NCI-H82 treated with DMSO at 0.1 percent for 48 hours (cell line): ENCODE measurements around the gene RNF6.

Experiments used
- DNase-seq: peaks from one replicate; lab custom pipeline; 2025; ENCODE audit not compliant: unreplicated experiment; lab: John Stamatoyannopoulos, UW

Gene RNF6

GRCh38 chr13:26227166-26227971 lies 5.3 kb upstream of the RNF6 start:
- DNase-seq: no peak

GRCh38 chr13:26225896-26226617 lies 3.9 kb upstream of the RNF6 start:
- DNase-seq: no peak

- peak; percentile 65 for DNase-seq
Measured at GRCh38 chr13:26222520-26223046, 469 bp upstream of the RNF6 start.

- DNase-seq: no peak
Measured at GRCh38 chr13:26221399-26221720, 754 bp downstream of the RNF6 start.

- no peak for DNase-seq
Measured at GRCh38 chr13:26220575-26220974, 1.5 kb downstream of the RNF6 start.

- no peak for DNase-seq
Measured at GRCh38 chr13:26219726-26220125, 2.4 kb downstream of the RNF6 start.

GRCh38 chr13:26216042-26216441 lies 6.1 kb downstream of the RNF6 start:
- DNase-seq: no peak

GRCh38 chr13:26213982-26214381 lies 8.1 kb downstream of the RNF6 start:
- DNase-seq: no peak

GRCh38 chr13:26213345-26213744 lies 8.8 kb downstream of the RNF6 start:
- DNase-seq: no peak

GRCh38 chr13:26208287-26208686 lies 13.8 kb downstream of the RNF6 start:
- no peak for DNase-seq

- peak; percentile 71 for DNase-seq
Measured at GRCh38 chr13:26202365-26202972, 19.6 kb downstream of the RNF6 start.

GRCh38 chr13:26200811-26201210 lies 21.3 kb downstream of the RNF6 start:
- DNase-seq: no peak

- no peak for DNase-seq
Measured at GRCh38 chr13:26198116-26198515, 24.0 kb downstream of the RNF6 start.

- no peak for DNase-seq
Measured at GRCh38 chr13:26197298-26197697, 24.8 kb downstream of the RNF6 start.

- no peak for DNase-seq
Measured at GRCh38 chr13:26186995-26187394, 35.1 kb downstream of the RNF6 start.

- DNase-seq: no peak
Measured at GRCh38 chr13:26186118-26186870, 35.8 kb downstream of the RNF6 start.

- DNase-seq: no peak
Measured at GRCh38 chr13:26185720-26186117, 36.4 kb downstream of the RNF6 start.

GRCh38 chr13:26184791-26185250 lies 37.3 kb downstream of the RNF6 start:
- DNase-seq: peak; percentile 71

GRCh38 chr13:26183416-26183815 lies 38.7 kb downstream of the RNF6 start:
- DNase-seq: no peak

- DNase-seq: no peak
Measured at GRCh38 chr13:26179344-26179743, 42.8 kb downstream of the RNF6 start.

GRCh38 chr13:26168835-26169234 lies 53.3 kb downstream of the RNF6 start:
- no peak for DNase-seq
